Tibial artery (tissue), 4 donors: Measurements from ENCODE around the gene IL1F10.
"Not testable (repeated sequence)": the region's sequence is repeated elsewhere in the genome, so short reads cannot be mapped to it uniquely, and the experiment has no call there.

Source experiments
- DNase-seq, 2 donors: peaks; one replicate each; pipeline ENCODE4 v3.0.0-alpha.2; 2019
- H3K27ac ChIP-seq, 2 donors: fragments of 200-600 bp; sonication (generic) in 1 of 2; 1 replicate in 1 of 2; 2 replicates in 1 of 2; pipeline ENCODE4 v1.5.1; 2018 to 2019; ENCODE audit warnings: mild to moderate bottlenecking in 1 of 2
- H3K27me3 ChIP-seq, 2 donors: fragments of 200-600 bp; sonication (generic) in 1 of 2; one replicate each; pipeline versions ENCODE4 v1.5.1 to v1.6.0; 2016 to 2019
- H3K36me3 ChIP-seq, 3 donors: fragments of 200-600 bp; sonication (generic) in 2 of 3; one replicate each; pipeline ENCODE4 v1.5.1; 2016 to 2019; ENCODE audit warnings: mild to moderate bottlenecking in 2 of 3
- H3K4me1 ChIP-seq, 4 donors: fragments of 200-600 bp; sonication (generic) in 2 of 4; 1 replicate in 3 of 4; 2 replicates in 1 of 4; pipeline ENCODE4 v1.5.1; 2016 to 2019
- H3K4me3 ChIP-seq, 2 donors: fragments of 200-600 bp; sonication (generic) in 1 of 2; 1 replicate in 1 of 2; 2 replicates in 1 of 2; pipeline ENCODE4 v1.5.1; 2018 to 2019; ENCODE audit warnings: mild to moderate bottlenecking in 2 of 2
- H3K9me3 ChIP-seq, 3 donors: fragments of 200-600 bp; sonication (generic) in 1 of 3; one replicate each; pipeline ENCODE4 v1.5.1; 2016 to 2019
- CTCF ChIP-seq, 2 experiments: fragments of 200-600 bp in 1 of 2; fragments of 450-650 bp in 1 of 2; IDR thresholded peaks; one replicate each; pipeline ENCODE4 v1.5.1; 2017 to 2019; ENCODE audit warnings: antibody characterized with exemption in 2 of 2, mild to moderate bottlenecking in 1 of 2, moderate library complexity in 1 of 2
- intact Hi-C: fragments of 100-400 bp; cut with DNase I; formaldehyde crosslinking; loops from one replicate; pipeline ENCODE4 v1.15.0; 2023; ENCODE audit warnings: low total_unique reads

The IL1F10 gene

DNA sequence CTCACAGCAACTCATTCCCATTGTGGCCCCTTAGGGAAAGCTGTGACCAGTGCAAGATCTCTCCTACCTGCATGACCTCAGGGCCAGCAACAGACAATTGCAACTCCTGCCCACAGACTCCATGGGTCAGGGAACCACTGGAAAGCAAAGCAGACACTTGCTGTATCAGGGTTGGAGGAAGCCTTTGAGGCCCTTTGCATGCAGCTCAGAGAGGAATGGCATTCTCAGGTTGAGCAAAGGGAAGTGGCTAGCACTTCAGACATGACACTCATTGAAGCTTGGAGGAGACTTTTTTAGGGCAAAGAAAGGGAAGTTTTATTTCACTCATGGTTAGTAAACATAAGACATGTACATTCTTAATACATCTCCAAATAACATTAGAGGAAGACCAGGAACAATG lies 22.1 kb downstream of the IL1F10 start:
- Histone ChIP-seq H3K9me3 (no peaks in the 10 kb centered on the region), H3K27ac (no peak overlapping the region), H3K36me3 (no peaks in the 10 kb centered on the region), H3K27me3 (no peaks in the 10 kb centered on the region), H3K4me3 (no peak overlapping the region), H3K4me1 (no peaks in the 10 kb centered on the region)
- TF ChIP-seq CTCF (IDR thresholded peaks at IDR 0.05), result no peak
- DNase-seq, result no peak
- intact Hi-C loops, result no loop called here

- Histone ChIP-seq H3K9me3 (no peaks in the 10 kb centered on the region), H3K4me3 (no peak overlapping the region), H3K27me3 (no peaks in the 10 kb centered on the region), H3K4me1 (no peaks in the 10 kb centered on the region), H3K27ac (no peak overlapping the region), H3K36me3 (no peaks in the 10 kb centered on the region)
- intact Hi-C loops, result no loop called here
- DNase-seq, result no peak
- no peak for TF ChIP-seq CTCF (IDR thresholded peaks at IDR 0.05)
These were observed 23.6 kb downstream of the IL1F10 start for GRCh38 chr2:113091231-113091896.

DNA sequence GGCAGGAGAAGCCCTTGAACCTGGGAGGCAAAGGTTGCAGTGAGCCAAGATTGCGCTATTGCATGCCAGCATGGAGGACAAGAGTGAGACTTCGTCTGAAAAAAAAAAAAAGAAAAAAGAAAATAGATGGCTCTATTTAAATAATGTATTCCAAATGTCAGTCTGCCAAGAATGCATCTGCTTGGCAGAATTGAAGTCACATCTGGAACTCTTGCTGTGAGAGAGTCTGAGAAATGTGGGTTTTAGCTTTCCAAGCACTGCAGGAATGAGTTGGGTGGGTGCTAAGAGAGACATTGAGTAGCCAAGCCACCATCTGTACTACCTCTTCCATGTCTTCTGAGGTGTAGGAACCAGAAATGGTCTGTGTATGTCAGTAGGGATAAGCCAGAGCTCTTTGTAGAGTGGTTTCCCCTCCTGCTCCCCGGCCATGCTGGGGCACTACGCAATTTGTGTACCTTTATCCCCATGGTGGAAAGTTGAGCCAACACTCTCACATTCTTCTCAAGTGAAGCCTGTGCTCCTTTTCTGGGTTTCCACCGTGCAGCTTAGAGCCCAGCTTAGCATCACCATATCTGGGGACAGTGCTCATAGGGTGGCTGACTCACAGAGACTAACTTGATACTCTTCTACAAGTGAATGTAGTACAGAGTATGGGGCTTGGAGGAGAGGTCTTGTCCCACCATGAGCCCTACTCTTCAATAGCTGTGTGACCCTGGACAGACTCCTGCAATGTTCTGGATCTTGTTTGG lies 25.3 kb downstream of the IL1F10 start:
- no peaks in the 10 kb centered on the region for H3K4me1 ChIP-seq
- intact Hi-C loops, result no loop called here
- TF ChIP-seq CTCF (IDR thresholded peaks at IDR 0.05), result no peak
- H3K27ac ChIP-seq, result no peak overlapping the region
- no peaks in the 10 kb centered on the region for H3K36me3 ChIP-seq
- DNase-seq, result no peak
- H3K4me3 ChIP-seq, result no peak overlapping the region
- no peaks in the 10 kb centered on the region for H3K9me3 ChIP-seq
- H3K27me3 ChIP-seq, result no peaks in the 10 kb centered on the region

DNA sequence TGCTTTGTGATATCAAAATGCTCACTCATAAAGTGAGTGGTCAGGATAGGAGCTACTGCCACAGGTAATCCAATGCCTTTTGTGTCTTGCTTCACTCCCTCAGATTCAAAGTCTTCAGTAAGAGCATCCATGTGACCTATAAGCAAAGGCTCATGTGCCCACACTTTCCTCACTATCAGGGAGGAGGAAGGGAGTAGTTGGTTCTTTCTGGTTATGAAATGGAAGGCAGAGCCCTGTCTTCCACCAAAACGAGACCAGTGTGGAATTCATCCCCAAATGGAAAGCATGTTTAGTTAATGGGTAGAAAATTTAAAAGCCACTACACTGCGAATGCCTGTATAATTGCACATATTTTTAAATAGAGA lies 25.8 kb downstream of the IL1F10 start:
- no peak for TF ChIP-seq CTCF (IDR thresholded peaks at IDR 0.05)
- Histone ChIP-seq H3K27me3 (no peaks in the 10 kb centered on the region), H3K9me3 (no peaks in the 10 kb centered on the region), H3K4me3 (no peak overlapping the region), H3K27ac (no peak overlapping the region), H3K36me3 (no peaks in the 10 kb centered on the region), H3K4me1 (no peaks in the 10 kb centered on the region)
- DNase-seq, result no peak
- intact Hi-C loops, result no loop called here

GRCh38 chr2:113096306-113096705 lies 28.5 kb downstream of the IL1F10 start:
- intact Hi-C loops, H3K4me1 ChIP-seq, H3K9me3 ChIP-seq, DNase-seq, H3K36me3 ChIP-seq, H3K4me3 ChIP-seq, H3K27ac ChIP-seq, H3K27me3 ChIP-seq: not testable (repeated sequence)

DNA sequence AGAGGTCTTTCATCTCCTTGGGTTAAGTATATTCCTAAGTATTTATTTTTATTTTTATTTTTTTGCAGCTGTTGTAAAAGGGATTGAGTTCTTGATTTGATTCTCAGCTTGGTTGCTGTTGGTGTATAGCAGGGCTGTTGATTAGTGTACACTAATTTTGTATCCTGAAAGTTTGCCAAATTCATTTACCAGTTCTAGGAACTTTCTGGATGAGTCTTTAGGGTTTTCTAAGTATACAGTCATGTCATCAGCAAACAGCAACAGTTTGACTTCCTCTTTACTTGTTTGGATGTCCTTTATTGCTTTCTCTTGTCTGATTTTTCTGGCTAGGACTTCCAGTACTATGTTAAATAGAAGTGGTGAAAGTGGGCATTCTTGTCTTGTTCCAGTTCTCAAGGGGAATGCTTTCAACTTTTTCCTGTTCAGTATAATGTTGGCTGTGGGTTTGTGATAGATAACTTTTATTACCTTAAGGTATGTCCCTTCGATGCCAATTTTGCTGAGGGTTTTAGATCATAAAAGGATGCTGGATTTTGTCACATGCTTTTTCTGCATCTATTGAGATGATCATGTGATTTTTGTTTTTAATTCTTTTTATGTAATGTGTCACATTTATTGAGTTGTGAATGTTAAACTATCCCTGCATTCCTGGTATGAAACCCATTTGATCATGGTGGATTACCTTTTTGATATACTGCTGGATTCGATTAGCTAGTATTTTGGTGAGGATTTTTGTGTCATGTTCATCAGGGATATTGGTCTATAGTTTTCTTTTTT lies 29.3 kb downstream of the IL1F10 start:
- intact Hi-C loops, H3K4me3 ChIP-seq, H3K4me1 ChIP-seq, H3K27me3 ChIP-seq, DNase-seq, H3K9me3 ChIP-seq, H3K36me3 ChIP-seq, H3K27ac ChIP-seq: not testable (repeated sequence)
